Stimulated activated naive CD8-positive, alpha-beta T cell treated with anti-CD3 and anti-CD28 coated beads, Interleukin-15, amount 100 ng/mL, for 72 hours (primary cell): ENCODE measurements around the gene CLEC3B.

Experiments
- ATAC-seq: fragments of 150-1000 bp; cut with Tn5 transposase; 2 replicates; pipeline ENCODE4 v1.10.0; 2021; ENCODE audit warnings: mild to moderate bottlenecking, moderate library complexity
- DNase-seq, 2 donors: peaks; one replicate each; pipeline ENCODE4 v3.0.0; 2021 to 2022
- H3K27ac Mint-ChIP-seq, 2 donors: one replicate each; pipeline ENCODE4 v1.8.0; 2022; ENCODE audit warnings: mild to moderate bottlenecking in 2 of 2, mixed read lengths in 2 of 2, moderate library complexity in 2 of 2
- H3K27me3 Mint-ChIP-seq: one replicate; pipeline ENCODE4 v1.8.0; 2022; ENCODE audit warnings: mixed read lengths
- H3K4me1 Mint-ChIP-seq: one replicate; pipeline ENCODE4 v1.8.0; 2022; ENCODE audit warnings: mild to moderate bottlenecking, mixed read lengths
- H3K4me3 Mint-ChIP-seq, 2 donors: one replicate each; pipeline ENCODE4 v1.8.0; 2022; ENCODE audit warnings: mild to moderate bottlenecking in 2 of 2, mixed read lengths in 2 of 2, moderate library complexity in 1 of 2
- H3K9me3 Mint-ChIP-seq, 2 donors: one replicate each; pipeline ENCODE4 v1.8.0; 2022; ENCODE audit warnings: mixed read lengths in 2 of 2

Gene CLEC3B

DNA sequence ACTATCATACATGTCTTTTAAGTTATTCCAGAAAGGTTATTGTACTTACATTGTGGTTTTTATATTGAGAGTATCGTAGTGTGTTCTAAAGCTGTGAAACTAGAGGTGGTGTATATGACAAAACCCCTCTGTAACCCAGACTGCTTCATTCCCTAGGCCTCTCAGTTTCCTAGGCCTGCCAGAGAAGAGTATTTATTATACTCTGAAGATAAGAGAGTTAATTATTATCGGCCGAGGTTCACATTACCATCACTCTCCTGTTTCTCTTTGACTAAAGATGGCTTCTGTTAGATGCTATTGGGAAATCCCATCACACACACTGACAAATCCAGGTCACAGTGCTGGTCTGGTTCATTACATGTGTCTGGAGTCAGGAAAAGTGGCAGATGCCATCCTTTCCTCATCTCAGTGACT is 29.5 kb upstream of the CLEC3B start:
- peak overlapping the region; percentile 39 to 90 for H3K27ac Mint-ChIP-seq
- ATAC-seq = peak; percentile 94
- peaks cover 58% of the 10 kb centered on the region for H3K4me1 Mint-ChIP-seq
- no peaks in the 10 kb centered on the region for H3K27me3 Mint-ChIP-seq
- no peak for DNase-seq
- no peaks in the 10 kb centered on the region for H3K9me3 Mint-ChIP-seq
- H3K4me3 Mint-ChIP-seq = peak overlapping the region in 1 of 2 donors; percentile 35

- no peak overlapping the region for H3K27ac Mint-ChIP-seq
- H3K4me1 Mint-ChIP-seq = peaks cover 37% of the 10 kb centered on the region
- H3K4me3 Mint-ChIP-seq = no peak overlapping the region
- peaks cover 0 to 2% of the 10 kb centered on the region in 2 donors for H3K9me3 Mint-ChIP-seq
- ATAC-seq (no peak), DNase-seq (no peak)
- no peaks in the 10 kb centered on the region for H3K27me3 Mint-ChIP-seq
These were observed 26.3 kb upstream of the CLEC3B start for GRCh38 chr3:44999782-45000181.

GRCh38 chr3:45000823-45001222 is 25.3 kb upstream of the CLEC3B start:
- H3K9me3 Mint-ChIP-seq = peaks cover 0 to 6% of the 10 kb centered on the region in 2 donors
- H3K27ac Mint-ChIP-seq = no peak overlapping the region
- ATAC-seq = no peak

GRCh38 chr3:45001738-45002137 is 24.4 kb upstream of the CLEC3B start:
- Mint-ChIP-seq H3K27me3 (no peaks in the 10 kb centered on the region), H3K9me3 (peaks cover 0 to 6% of the 10 kb centered on the region in 2 donors), H3K4me1 (peaks cover 31% of the 10 kb centered on the region), H3K4me3 (no peak overlapping the region), H3K27ac (no peak overlapping the region)
- no peak for ATAC-seq
- no peak for DNase-seq

More at GRCh38 chr3:45000823-45001222, 25.3 kb upstream of the CLEC3B start:
- no peak for DNase-seq
- no peak overlapping the region for H3K4me3 Mint-ChIP-seq
- H3K27me3 Mint-ChIP-seq = no peaks in the 10 kb centered on the region
- peaks cover 37% of the 10 kb centered on the region for H3K4me1 Mint-ChIP-seq

GRCh38 chr3:45002139-45002660 is 23.9 kb upstream of the CLEC3B start:
- Mint-ChIP-seq H3K27me3 (no peaks in the 10 kb centered on the region), H3K27ac (no peak overlapping the region), H3K4me1 (peaks cover 31% of the 10 kb centered on the region)

DNA sequence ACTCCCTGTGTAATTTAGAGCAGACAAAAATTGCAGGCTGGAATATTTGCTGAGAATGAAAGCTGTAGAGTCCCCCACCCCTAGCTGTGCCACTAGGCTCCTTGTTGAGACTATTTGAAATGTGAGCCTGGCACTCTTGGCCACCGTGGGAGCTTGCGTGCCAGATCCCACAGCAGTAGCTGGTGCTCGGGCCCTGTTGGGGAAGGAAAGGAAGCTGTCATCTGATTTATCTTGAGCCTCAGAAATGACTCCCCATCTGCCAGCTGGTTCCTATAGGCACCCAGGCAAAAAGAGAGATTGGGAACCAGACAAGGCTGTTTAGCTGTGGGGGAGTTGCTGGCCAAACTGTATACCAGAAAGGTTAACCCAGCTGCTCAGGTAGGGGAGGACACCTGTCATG is 23.4 kb upstream of the CLEC3B start:
- Mint-ChIP-seq H3K4me3 (no peak overlapping the region), H3K4me1 (peaks cover 30% of the 10 kb centered on the region), H3K27ac (peak overlapping the region in 1 of 2 donors; percentile 21), H3K9me3 (peaks cover 0 to 6% of the 10 kb centered on the region in 2 donors), H3K27me3 (no peaks in the 10 kb centered on the region)
- no peak for DNase-seq
- no peak for ATAC-seq

More at GRCh38 chr3:45002139-45002660, 23.9 kb upstream of the CLEC3B start:
- no peak overlapping the region for H3K4me3 Mint-ChIP-seq
- peaks cover 0 to 6% of the 10 kb centered on the region in 2 donors for H3K9me3 Mint-ChIP-seq
- DNase-seq = no peak
- ATAC-seq = no peak

DNA sequence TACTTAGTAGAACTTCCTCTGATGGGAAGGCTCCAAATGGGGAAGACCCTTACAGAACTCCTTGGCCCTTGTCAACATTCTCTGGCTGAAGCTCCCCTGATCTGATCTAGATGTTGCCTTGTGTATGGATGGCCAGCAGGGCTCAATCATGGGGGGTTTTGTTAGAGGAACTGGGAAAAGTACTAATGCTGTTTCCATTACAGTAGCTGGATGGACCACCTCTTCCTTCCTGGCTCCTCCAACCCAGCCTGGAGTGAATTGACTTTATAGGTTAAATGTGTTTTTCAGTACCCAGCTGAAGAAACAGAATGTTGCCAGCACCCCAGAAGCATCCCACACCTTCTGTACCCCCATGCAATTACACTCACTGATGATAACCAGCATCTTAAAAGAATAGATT is 22.7 kb upstream of the CLEC3B start:
- no peak overlapping the region for H3K4me3 Mint-ChIP-seq
- H3K4me1 Mint-ChIP-seq = peaks cover 26% of the 10 kb centered on the region
- H3K9me3 Mint-ChIP-seq = peaks cover 0 to 6% of the 10 kb centered on the region in 2 donors
- H3K27me3 Mint-ChIP-seq = no peaks in the 10 kb centered on the region
- DNase-seq (no peak), ATAC-seq (no peak)
- no peak overlapping the region for H3K27ac Mint-ChIP-seq

GRCh38 chr3:45003859-45004258 is 22.2 kb upstream of the CLEC3B start:
- H3K4me3 Mint-ChIP-seq = no peak overlapping the region
- no peak for ATAC-seq
- no peak overlapping the region for H3K27ac Mint-ChIP-seq
- H3K4me1 Mint-ChIP-seq = peaks cover 26% of the 10 kb centered on the region
- DNase-seq = no peak
- peaks cover 0 to 6% of the 10 kb centered on the region in 2 donors for H3K9me3 Mint-ChIP-seq
- H3K27me3 Mint-ChIP-seq = no peaks in the 10 kb centered on the region

DNA sequence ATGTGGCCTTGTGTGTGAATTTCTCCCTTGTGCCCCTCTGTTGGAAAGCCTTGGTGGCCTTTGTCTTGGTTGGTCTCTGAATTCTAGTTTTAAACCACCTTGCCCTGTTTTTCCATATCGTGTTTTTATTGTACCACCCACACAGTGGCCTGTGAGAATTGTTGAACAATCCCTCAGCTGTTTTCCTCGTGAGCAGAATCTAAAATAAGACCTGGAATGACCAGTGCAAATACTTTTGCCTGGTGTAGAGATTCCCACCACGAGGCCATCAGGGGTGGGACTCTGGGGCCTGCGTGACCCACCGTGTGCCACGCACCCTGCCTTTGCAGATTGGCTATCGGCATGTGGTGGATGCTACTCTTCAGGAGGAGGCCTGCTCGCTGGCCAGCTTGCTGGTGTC is 19.0 kb upstream of the CLEC3B start:
- ATAC-seq (no peak), DNase-seq (no peak)
- Mint-ChIP-seq H3K4me3 (no peak overlapping the region), H3K27ac (peak overlapping the region; percentile 72 to 81), H3K9me3 (peaks cover 0 to 6% of the 10 kb centered on the region in 2 donors), H3K27me3 (no peaks in the 10 kb centered on the region), H3K4me1 (peaks cover 26% of the 10 kb centered on the region)

GRCh38 chr3:45008117-45008516 is 18.0 kb upstream of the CLEC3B start:
- H3K27me3 Mint-ChIP-seq = no peaks in the 10 kb centered on the region

GRCh38 chr3:45009868-45010267 is 16.2 kb upstream of the CLEC3B start:
- no peak for ATAC-seq
- DNase-seq = no peak
- no peak overlapping the region for H3K4me3 Mint-ChIP-seq
- H3K9me3 Mint-ChIP-seq = peaks cover 0 to 3% of the 10 kb centered on the region in 2 donors
- H3K4me1 Mint-ChIP-seq = peaks cover 18% of the 10 kb centered on the region
- no peak overlapping the region for H3K27ac Mint-ChIP-seq
- no peaks in the 10 kb centered on the region for H3K27me3 Mint-ChIP-seq

More at GRCh38 chr3:45008117-45008516, 18.0 kb upstream of the CLEC3B start:
- ATAC-seq (no peak), DNase-seq (no peak)
- H3K4me1 Mint-ChIP-seq = peaks cover 21% of the 10 kb centered on the region
- H3K27ac Mint-ChIP-seq = no peak overlapping the region
- peaks cover 0 to 6% of the 10 kb centered on the region in 2 donors for H3K9me3 Mint-ChIP-seq
- H3K4me3 Mint-ChIP-seq = no peak overlapping the region

DNA sequence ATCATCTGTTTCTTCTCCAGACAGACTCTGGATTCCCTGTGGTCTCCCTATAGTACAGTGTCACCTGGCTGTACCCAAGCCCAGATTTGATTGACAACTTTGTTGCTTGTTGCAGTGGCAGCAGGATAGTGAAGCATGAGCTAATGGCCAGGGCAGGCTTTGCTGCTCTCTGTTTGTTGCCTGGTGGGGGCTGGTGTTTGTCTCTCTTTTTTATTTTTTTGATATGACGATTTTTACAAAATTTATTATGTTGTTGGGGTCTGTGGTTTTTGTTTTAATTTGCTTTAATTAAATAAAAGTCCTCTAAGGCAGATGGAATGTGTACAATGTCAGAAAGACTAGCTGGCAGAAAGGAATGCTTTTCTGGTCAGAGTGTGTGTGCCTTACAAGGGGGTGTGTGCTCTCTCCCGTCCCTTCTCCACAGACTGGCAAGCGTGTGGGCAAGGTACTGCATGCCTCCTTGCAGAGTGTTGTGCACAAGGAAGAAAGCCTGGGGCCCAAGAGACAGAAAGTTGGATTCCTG is 15.2 kb upstream of the CLEC3B start:
- H3K27me3 Mint-ChIP-seq = no peaks in the 10 kb centered on the region
- H3K4me1 Mint-ChIP-seq = peaks cover 8% of the 10 kb centered on the region
- no peak overlapping the region for H3K4me3 Mint-ChIP-seq
- ATAC-seq (no peak), DNase-seq (no peak)
- H3K27ac Mint-ChIP-seq = no peak overlapping the region
- H3K9me3 Mint-ChIP-seq = no peaks in the 10 kb centered on the region

GRCh38 chr3:45011756-45012508 is 14.2 kb upstream of the CLEC3B start:
- no peak for ATAC-seq
- no peak for DNase-seq
- no peak overlapping the region for H3K27ac Mint-ChIP-seq
- no peaks in the 10 kb centered on the region for H3K27me3 Mint-ChIP-seq
- no peak overlapping the region for H3K4me3 Mint-ChIP-seq
- peaks cover 4% of the 10 kb centered on the region for H3K4me1 Mint-ChIP-seq
- no peaks in the 10 kb centered on the region for H3K9me3 Mint-ChIP-seq

DNA sequence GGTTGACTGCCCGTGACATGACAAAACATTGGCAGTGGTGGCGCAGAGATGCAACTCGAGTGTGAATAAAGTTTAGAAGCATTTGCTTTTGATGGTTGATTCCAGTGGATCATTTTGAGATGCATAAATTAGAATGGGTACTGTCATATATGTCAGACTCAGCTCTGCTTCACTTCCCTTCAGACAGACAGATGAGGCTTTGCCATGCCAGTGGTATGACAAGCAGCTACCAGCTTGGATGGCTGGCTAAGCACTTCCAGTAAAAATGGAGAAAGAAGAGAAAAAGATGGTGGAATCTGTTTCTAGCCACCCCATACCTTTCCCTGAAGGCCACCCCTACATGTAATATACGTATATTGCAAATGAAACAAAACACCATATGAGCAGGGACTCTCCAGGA is 13.5 kb upstream of the CLEC3B start:
- Mint-ChIP-seq H3K4me3 (no peak overlapping the region), H3K27ac (no peak overlapping the region), H3K4me1 (no peaks in the 10 kb centered on the region), H3K27me3 (no peaks in the 10 kb centered on the region), H3K9me3 (no peaks in the 10 kb centered on the region)
- ATAC-seq (no peak), DNase-seq (no peak)

GRCh38 chr3:45016916-45017315 is 9.2 kb upstream of the CLEC3B start:
- Mint-ChIP-seq H3K9me3 (no peaks in the 10 kb centered on the region), H3K4me1 (peaks cover 23% of the 10 kb centered on the region), H3K27me3 (no peaks in the 10 kb centered on the region), H3K4me3 (no peak overlapping the region), H3K27ac (no peak overlapping the region)
- DNase-seq = no peak
- ATAC-seq = no peak

GRCh38 chr3:45017821-45018220 is 8.3 kb upstream of the CLEC3B start:
- DNase-seq (no peak), ATAC-seq (no peak)
- Mint-ChIP-seq H3K4me3 (no peak overlapping the region), H3K27ac (no peak overlapping the region), H3K4me1 (peaks cover 23% of the 10 kb centered on the region), H3K27me3 (no peaks in the 10 kb centered on the region), H3K9me3 (no peaks in the 10 kb centered on the region)
